AML-193 (cell line): Measurements from ENCODE around the gene ATM.
A peak's percentile ranks its signal among the peaks of the same experiment; 100 is the strongest.
"Not testable (repeated sequence)": the region's sequence is repeated elsewhere in the genome, so short reads cannot be mapped to it uniquely, and the experiment has no call there.

Source experiments
- DNase-seq, 2 experiments: peaks; one replicate each; lab custom pipeline; 2025; lab: John Stamatoyannopoulos, UW

Gene ATM

DNA sequence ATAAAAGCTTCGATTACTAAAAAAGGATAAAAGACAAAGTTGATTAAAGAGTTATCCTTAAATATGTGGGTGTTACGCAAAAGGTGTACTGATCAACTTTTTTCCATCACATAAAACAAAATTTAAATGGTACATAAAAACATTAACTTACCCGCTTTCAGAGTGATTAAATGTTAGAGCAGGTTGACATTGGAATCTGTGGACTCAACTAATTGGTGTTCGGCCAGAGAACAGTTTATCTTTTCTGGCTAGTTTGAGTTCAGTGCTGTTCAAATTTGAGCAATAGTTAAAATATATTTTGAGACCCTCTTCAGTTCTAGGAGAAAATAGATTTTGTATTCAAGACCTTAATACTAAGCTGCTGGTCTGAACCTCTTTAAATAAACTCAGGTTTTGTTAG, 56.1 kb downstream of the ATM start:
- DNase-seq, result no peak

DNA sequence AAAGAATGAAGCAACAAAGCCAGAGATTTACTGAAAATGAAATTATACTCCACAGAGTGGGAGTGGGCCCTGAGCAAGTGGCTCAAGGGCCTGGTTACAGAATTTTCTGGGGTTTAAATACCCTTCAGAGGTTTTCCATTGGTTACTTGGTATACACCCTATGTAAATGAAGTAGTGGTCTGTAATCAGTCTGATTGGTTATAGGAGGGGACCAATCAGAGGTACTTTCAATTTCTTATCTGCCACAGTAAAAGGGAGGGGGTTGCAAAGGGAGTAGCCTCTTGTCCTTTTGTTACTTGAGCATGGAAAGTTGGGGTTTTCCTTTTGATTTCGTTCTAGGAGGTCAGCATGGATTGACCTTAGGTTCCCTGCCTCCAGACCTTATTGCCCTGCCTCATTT, 63.5 kb downstream of the ATM start:
- no peak for DNase-seq

DNA sequence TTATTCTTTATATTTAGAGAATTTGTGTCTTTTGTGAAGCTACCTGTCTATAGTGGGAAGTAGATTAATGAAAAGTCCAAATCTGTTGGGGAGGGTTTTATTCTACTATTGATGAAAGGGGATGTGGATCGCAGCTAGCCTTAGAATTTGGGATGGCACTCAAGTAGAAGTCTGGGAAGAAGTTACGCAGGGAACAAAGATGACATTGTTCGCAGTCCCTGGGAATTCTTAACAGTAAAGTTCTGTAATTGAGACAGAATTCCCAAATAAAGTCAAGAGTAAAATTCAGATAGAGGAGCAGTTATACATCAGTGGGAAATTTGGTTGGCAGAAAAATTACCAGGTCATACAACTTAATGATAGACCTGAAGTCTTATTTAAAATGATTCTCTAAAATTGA, 64.1 kb downstream of the ATM start:
- no peak for DNase-seq

DNA sequence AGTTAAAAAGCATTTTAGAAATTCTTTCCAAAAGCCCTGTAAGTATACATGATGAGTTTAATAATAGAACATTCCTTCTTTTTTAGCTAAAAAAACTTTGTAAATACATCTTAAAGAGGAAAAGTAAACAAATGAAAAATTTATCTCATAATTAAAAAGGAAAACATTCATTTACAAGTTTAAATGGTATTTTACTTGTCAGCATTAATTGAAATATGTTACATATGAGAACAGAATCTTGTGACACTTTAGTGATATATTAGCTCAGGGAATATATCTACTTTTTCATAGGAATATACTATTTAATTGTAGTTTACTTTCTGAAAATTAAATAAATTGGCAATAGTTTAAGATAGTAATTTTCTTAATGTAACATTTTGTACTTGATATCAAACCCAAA, 66.2 kb downstream of the ATM start:
- not testable (repeated sequence) for DNase-seq

DNA sequence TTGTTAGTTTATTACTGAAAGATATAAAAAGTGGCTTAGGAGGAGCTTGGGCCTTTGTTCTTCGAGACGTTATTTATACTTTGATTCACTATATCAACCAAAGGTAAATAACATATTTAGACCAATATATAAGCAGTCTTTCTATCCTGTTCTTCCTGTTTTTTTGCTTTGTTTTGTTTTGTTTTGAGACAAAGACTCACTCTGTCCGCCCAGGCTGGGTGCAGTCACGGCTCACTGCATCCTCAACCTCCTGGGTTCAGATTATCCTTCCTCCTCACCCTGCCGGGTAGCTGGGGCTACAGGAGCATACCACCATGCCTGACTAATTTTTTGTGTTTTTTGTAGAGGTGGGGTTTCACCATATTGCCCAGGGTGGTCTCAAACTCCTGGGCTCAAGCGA, 66.8 kb downstream of the ATM start:
- no peak for DNase-seq

DNA sequence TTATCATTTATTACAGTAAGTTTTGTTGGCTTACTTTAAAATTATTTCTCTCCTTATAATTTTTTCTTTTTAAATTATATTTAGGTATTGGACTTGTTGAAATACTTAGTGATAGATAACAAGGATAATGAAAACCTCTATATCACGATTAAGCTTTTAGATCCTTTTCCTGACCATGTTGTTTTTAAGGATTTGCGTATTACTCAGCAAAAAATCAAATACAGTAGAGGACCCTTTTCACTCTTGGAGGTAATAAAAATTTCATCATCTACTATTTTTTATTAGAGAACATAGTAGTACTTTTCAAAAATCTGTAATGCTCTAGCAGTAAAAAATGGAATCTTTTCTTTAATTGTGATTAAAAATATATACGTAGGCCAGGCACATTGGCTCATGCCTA, 70.4 kb downstream of the ATM start:
- DNase-seq, result no peak

DNA sequence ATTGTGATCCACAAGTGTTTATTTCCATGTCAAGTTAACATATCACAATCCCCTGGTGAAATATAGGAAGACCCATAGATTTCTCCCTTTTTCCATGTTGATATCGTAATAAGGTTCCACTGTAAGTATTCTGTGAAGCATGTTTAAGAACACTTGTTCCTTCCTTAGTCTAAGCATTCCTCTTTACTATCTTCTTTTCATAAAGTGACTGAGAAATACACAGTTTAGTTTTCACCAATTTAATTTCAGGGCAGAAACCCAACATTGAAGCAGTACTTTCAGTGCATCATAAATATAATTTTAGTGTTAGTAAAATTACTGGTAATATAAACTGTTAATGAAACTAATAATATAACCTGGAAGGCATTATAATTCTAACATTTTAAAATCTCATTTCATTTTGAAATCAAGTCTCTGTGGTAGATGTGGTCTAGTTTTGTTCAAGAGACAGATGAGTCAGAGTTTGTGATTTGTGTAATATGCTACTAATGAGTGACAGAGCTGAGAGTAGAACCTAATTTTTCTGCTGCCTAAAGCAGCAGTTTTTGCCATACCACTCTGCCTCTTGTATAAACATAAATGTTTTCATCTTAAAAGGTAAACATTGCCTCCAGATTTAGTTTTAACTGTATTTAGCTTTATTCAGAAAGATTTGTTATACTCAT, 79.4 kb downstream of the ATM start:
- DNase-seq, result no peak

DNA sequence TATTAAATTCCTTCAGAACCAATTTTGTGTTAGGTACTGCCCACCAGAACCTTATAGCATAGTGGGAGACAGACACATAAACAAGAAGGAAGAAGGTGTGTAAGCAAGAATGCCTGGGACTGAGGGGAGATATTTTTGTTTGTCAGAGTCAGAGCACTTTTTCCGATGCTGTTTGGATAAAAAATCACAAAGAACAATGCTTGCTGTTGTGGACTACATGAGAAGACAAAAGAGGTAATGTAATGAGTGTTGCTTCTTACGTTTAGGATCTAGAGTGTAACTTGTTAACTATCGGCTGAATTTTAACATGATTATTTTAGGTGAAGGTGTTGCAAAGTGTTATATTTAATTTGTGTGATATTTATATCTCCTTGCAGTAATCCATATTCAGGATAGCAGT, 84.9 kb downstream of the ATM start:
- DNase-seq, result no peak

DNA sequence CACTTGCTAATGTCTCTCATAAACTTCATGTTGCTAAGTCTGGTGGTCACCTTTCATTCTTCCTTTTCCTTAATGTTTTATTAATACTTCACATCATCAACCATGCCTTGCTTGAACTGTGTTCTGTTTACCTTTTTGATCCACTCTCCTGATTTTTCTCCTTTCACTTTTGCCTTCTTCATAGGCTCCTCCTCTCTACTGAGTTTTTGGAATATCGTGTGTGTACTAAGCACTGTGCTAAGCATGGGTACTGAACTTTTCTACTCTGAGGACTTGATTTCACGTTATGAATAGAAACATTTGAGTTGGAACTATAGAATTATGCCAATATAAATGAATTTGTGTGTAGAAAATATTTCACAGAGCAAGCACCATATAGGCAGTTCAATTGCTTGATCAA, 90.6 kb downstream of the ATM start:
- no peak for DNase-seq

DNA sequence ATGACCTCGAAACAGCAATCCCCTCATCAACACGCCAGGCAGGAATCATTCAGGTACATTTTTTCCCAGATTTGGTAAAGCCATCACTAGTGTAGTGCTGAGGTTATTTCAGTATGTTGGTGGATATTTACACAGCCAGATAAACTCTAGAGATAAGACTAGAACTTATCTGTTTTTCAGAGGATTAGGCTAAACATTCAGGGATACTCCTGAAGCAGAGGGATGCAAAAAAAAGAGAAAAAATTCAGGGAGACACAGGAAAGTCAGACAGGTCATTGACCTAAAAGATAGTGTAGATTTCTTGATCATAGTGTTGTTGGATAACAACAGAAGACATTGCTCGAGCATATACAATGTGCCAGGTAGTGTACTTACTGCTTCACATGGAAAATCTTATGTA, 93.2 kb downstream of the ATM start:
- DNase-seq, result no peak

DNA sequence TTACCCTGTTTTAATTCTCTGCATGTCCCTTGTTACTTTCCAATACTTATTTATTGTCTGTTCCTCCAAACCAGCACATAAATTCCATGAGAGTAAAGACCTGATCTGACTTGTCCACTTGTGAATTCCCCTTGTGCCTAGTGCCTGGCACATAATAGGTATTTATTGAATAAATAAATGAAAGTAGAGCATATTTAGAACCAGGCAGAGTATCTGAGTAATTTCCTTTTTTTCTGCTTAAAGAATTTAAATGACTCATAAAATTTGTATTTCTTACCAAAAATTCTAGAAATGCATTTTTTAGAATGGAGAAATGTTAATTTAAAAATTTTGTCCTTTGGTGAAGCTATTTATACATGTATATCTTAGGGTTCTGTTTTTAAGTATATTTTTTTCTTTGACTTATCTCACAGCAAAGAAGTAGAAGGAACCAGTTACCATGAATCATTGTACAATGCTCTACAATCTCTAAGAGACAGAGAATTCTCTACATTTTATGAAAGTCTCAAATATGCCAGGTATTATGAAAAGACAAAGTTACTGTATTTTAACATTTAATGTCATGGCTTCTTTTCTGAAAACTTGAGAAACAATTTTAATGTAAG, 96.8 kb downstream of the ATM start:
- no peak for DNase-seq

DNA sequence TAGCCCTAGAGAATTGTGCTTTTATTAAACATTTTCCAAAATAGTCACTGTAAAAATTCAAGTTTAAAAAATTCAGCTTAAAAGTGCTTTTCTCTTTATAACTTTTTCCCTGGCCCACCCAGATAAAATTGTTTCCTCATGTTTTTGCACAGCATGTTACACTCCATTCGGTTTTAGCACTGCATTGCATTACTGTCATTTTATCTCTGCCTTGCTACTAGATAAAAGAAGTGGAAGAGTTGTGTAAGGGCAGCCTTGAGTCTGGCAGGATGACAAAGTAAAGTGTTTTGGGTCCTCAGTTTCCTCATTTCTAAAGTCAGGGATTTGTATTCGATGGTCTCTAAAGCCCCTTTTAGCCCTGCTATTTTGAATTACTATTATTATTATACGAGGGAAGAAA, 99.8 kb downstream of the ATM start:
- no peak for DNase-seq

DNA sequence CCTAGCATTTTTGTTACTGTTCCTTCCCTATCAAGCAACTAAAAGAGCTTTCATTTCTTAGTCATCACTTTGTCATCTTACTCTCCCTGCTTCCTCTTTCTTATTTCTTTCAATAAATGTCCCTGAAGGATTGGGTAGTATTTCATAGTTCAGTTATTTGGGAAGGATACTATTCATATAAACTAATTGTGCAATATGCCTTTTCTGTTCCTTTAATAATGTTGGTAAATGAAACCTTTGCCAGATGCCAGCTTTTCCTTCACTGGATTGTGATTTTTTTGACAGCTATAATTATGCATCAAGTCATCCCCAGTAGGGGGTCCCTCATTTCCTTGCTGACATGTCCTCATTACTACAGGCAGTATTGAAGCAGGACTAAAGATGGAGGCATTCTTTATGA, 101.7 kb downstream of the ATM start:
- DNase-seq, result peak; percentile 19

DNA sequence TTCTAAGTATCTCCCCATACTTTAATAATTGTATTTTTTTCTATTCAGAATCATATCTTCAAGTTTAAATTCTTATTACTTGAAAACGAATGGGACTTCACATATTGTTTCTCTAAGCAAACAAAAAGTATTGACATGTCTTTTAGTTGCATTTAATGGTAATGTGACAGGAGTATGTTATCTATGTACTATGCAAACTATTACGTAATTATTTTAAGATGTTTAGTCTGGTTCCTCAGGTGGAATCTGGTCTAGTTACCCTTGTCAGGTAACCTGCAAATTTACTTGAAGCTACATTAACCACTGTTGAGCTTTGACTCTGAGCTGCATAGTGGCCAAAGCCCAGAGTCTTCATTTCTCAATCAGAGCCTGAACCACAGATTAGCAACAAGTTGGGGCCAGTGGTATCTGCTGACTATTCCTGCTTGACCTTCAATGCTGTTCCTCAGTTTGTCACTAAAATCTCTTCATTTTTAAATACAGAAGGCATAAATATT, 110.6 kb downstream of the ATM start:
- DNase-seq, result no peak

DNA sequence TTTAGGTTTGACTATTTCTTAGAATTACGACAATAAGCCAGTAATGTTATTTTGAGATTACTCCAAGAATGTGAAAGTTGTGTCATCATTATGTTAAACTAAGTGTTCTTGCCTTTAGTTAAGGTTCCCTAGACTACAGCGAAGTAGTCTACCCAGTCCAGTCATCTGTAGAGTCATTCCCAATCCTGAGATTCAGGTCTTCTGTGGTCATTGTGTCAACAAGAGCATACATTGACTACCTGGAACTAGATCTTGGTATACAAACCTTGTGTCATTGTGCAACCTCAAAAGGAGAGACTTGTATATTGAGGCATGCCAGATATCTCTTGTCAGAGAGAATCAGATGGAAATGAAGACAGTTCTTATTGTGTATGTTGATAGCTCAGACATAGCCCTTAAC, 115.9 kb downstream of the ATM start:
- no peak for DNase-seq

DNA sequence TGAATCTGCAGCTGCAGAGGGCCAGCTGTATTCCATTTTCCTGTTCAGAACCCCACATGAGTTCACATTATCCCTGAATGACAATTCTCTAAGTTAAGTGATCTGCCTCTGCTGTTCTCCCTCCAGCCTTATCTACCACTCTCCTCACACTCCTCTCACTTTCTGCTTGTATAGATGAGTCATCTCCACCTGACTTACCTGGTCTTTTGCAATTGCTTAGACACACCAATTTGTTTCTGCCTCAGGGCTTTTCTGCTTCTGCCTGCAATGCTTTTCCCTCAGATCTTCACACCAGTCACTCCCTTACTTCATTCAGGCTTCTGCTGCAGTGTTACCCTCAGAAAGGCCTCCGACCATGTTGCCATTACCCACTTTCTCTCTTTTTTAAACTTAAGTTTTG, 118.1 kb downstream of the ATM start:
- no peak for DNase-seq

DNA sequence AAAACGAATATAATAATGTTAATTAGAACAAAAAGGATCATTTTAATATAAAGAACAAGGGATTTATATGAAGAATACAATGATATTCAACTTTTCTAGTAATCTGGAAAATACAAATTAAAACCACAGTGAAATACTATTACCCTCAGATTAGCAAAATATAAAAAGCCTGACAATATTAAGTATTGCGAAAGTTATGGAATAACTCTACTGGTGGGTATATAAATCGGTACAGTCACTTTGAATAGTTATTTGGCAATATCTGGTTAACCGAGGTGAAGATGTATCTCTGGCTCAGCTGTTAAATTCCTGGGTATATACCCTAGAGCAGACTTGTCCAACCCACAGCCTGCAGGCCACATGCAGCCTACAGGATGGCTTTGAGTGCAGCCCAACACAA, 118.8 kb downstream of the ATM start:
- no peak for DNase-seq

DNA sequence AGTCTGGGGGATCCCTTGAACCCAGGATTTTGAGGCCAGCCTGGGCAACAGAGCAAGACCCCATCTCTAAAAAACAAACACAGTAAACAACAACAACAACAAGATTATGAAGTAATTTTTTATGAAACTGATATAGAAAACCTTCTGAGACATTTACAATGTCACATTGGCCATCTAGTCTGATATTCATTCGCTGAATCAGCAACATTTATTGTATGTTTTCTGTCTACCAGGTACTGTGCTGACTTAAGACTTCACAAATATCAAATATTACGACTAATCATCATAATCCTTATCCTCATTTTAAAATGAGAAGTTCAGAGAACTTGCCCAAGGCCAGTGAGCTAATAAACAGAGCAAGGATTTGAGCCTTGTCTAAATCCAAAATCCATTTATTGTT, 120.8 kb downstream of the ATM start:
- no peak for DNase-seq

DNA sequence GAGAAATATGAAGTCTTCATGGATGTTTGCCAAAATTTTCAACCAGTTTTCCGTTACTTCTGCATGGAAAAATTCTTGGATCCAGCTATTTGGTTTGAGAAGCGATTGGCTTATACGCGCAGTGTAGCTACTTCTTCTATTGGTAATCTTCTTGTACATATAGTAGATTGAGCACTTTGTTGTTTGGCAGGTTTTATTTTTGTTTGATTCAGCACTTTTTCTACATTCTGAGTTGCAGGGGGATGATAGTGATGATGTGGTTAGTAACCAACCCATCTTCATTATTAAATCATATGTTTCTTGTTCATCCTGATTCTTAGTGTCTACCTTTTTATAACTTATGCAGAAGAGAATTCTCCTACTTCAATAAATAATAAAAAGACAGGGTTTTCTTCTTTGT, 122.9 kb downstream of the ATM start:
- DNase-seq, result no peak

DNA sequence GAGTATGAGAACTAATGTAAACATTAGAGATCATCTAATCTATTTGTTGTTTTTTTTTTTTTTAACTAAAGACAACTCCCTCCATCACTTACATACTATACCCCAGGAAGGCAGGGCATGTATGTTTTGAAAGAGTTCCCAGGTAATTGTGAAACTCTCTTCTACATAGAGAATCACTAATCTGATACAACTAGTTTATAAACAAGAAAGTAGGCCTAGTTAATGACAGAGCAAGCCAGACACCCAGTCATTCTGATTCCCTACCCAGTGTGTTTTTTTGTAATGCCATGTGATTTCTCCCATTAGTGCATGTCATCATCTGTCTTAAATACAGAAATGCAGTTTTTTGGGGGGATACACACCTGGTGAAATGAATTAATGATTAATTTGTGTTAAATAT, 123.6 kb downstream of the ATM start:
- DNase-seq, result no peak

DNA sequence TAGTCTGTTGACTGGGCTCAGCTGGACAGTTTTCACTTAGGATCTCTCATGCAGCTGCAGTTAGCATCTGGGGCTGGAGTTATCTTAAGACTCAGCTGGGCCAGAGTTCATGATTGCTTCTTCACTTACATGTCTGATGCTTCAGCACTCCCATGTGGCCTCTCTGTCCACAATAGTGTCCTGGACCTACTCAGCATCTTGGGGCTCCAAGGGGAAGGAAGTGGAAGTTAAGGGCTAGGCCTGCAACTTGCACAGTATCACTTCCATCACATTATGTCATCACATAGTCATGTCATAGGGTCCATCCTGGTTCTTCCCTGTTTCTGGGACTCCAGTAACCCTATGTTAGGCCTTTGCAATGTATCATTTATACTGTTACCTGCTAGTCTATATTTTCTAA, 128.6 kb downstream of the ATM start:
- no peak for DNase-seq

DNA sequence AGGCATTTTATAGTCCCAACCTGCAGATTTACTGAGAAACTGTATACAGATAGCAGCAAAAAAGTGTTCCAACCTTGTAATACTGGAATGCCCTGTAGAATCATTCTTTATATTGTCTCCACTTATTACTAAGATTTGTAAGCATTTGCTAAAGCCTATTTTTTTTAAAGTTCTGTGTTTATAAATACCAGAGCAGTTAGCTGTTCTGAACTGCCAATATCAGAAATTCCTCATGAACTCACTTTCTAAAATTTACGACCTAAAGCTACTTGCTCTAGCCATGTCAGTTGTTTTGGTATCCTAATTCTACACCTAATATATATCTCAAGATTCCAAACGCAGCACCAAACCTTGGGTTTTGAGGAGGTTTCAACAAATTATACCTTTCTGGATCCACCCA, 141.3 kb downstream of the ATM start:
- DNase-seq, result no peak

DNA sequence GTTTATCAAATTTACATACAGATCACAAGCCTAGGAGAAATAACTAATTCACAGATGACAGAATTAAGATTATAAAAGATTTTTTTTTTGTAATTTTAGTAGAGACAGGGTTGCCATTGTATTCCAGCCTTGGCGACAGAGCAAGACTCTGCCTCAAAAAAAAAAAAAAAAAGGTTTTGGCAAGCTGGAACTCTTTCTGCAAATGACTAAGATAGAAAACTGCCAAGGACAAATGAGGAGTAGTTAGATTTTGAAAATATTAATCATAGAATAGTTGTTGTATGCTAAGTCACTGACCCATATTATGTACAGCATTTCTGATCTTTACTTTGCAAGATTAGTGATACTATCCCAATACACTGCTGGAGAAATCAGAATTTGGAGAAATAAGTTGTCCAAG, 145.3 kb downstream of the ATM start:
- no peak for DNase-seq

DNA sequence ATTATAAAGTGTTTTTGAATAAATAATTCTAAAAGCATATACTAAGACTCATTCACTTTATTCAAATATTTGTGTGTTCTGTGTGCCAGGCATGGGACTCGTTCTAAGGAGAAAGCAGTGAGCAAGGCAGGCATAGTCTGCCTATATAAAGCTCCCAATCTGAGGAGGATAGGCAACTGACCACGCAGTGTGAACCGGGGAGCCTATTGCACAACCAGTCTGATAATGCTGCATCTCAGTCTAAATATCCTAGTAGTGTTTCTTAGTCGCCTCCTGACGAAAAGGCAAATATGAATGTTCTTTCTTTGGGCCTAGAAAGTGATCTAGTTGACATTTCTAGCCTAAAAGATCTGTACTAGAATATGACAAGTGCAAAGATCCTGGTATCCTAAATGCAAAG, 146.2 kb downstream of the ATM start:
- DNase-seq, result no peak
